HG02678 (cell line): ENCODE data around the gene ETS2.

ENCODE experiments used
- ATAC-seq: cut with Tn5 transposase; IDR thresholded peaks from one replicate; pipeline ENCODE4 v1.9.1; 2021; ENCODE audit warnings: mild to moderate bottlenecking, moderate library complexity; ENCODE audit not compliant: unreplicated experiment

The ETS2 gene

GRCh38 chr21:38777531-38777930, 28.2 kb upstream of the ETS2 start:
- ATAC-seq = no peak

- ATAC-seq = peak; percentile 88
Observed at GRCh38 chr21:38780879-38781278, 24.9 kb upstream of the ETS2 start.

- no peak for ATAC-seq
Observed at GRCh38 chr21:38784458-38785266, 21.1 kb upstream of the ETS2 start.

GRCh38 chr21:38785483-38785882, 20.2 kb upstream of the ETS2 start:
- ATAC-seq = no peak

GRCh38 chr21:38787016-38787415, 18.7 kb upstream of the ETS2 start:
- no peak for ATAC-seq

- no peak for ATAC-seq
Observed at GRCh38 chr21:38787461-38788274, 18.1 kb upstream of the ETS2 start.

GRCh38 chr21:38788275-38788905, 17.3 kb upstream of the ETS2 start:
- no peak for ATAC-seq

- ATAC-seq = no peak
Observed at GRCh38 chr21:38789275-38789674, 16.5 kb upstream of the ETS2 start.

GRCh38 chr21:38790059-38790458, 15.7 kb upstream of the ETS2 start:
- ATAC-seq = no peak

GRCh38 chr21:38790961-38791360, 14.8 kb upstream of the ETS2 start:
- ATAC-seq = no peak

GRCh38 chr21:38792676-38793459, 12.9 kb upstream of the ETS2 start:
- no peak for ATAC-seq

- ATAC-seq = no peak
Observed at GRCh38 chr21:38793926-38794713, 11.6 kb upstream of the ETS2 start.

- ATAC-seq = no peak
Observed at GRCh38 chr21:38794978-38795377, 10.8 kb upstream of the ETS2 start.

GRCh38 chr21:38795475-38795874, 10.3 kb upstream of the ETS2 start:
- no peak for ATAC-seq

- no peak for ATAC-seq
Observed at GRCh38 chr21:38796424-38796823, 9.3 kb upstream of the ETS2 start.

GRCh38 chr21:38797470-38797869, 8.3 kb upstream of the ETS2 start:
- ATAC-seq = no peak

- ATAC-seq = no peak
Observed at GRCh38 chr21:38798081-38798480, 7.6 kb upstream of the ETS2 start.

- no peak for ATAC-seq
Observed at GRCh38 chr21:38798481-38798882, 7.2 kb upstream of the ETS2 start.

- no peak for ATAC-seq
Observed at GRCh38 chr21:38800046-38800758, 5.5 kb upstream of the ETS2 start.
